ENCODE results near the gene C3. TPM values are rescaled to one million over a fixed set of nuclear protein-coding genes. Genes with fewer than 3 reads are reported as not detected.

C3 gene
- total RNA-seq, 1 donor: 14.1 TPM

GRCh38 chr19:6707011-6707657 is 13.3 kb downstream of the C3 start:
- no peaks in the 10 kb centered on the region for H4K20me1 ChIP-seq (ENCODE audit: insufficient read depth, low read length)
- no peaks in the 10 kb centered on the region for H3K36me3 ChIP-seq (ENCODE audit: insufficient read depth, low read length)
- no peaks in the 10 kb centered on the region for H3K9me3 ChIP-seq (ENCODE audit: low read depth, low read length)
- DNase-seq (ENCODE audit: insufficient read length, low spot score, missing footprints): peak; percentile 78
- TF ChIP-seq CTCF (IDR thresholded peaks at IDR 0.05; ENCODE audit: extremely low read depth, low read depth, low read length): no peak
- no peak overlapping the region for H3K4me2 ChIP-seq (ENCODE audit: insufficient read depth, low read length)
- no peak overlapping the region for H3K27ac ChIP-seq (ENCODE audit: low read depth, low read length)
- H3K27me3 ChIP-seq (ENCODE audit: insufficient read depth, low read length): peaks cover 18% of the 10 kb centered on the region
- no peak overlapping the region for H3K4me3 ChIP-seq (ENCODE audit: insufficient read depth, low read length)
- no peaks in the 10 kb centered on the region for H3K4me1 ChIP-seq (ENCODE audit: insufficient read depth, low read length)
- H2AFZ ChIP-seq (ENCODE audit: low read length): no peak overlapping the region
- H3K79me2 ChIP-seq (ENCODE audit: insufficient read depth, low read length): no peaks in the 10 kb centered on the region

GRCh38 chr19:6706633-6706958 is 13.9 kb downstream of the C3 start:
- no peaks in the 10 kb centered on the region for H3K4me1 ChIP-seq (ENCODE audit: insufficient read depth, low read length)
- no peak overlapping the region for H3K4me2 ChIP-seq (ENCODE audit: insufficient read depth, low read length)
- no peaks in the 10 kb centered on the region for H3K36me3 ChIP-seq (ENCODE audit: insufficient read depth, low read length)
- no peaks in the 10 kb centered on the region for H3K79me2 ChIP-seq (ENCODE audit: insufficient read depth, low read length)
- H3K27ac ChIP-seq (ENCODE audit: low read depth, low read length): no peak overlapping the region
- no peaks in the 10 kb centered on the region for H4K20me1 ChIP-seq (ENCODE audit: insufficient read depth, low read length)
- H3K27me3 ChIP-seq (ENCODE audit: insufficient read depth, low read length): peaks cover 15% of the 10 kb centered on the region
- H3K4me3 ChIP-seq (ENCODE audit: insufficient read depth, low read length): no peak overlapping the region
- H3K9me3 ChIP-seq (ENCODE audit: low read depth, low read length): no peaks in the 10 kb centered on the region
- no peak overlapping the region for H2AFZ ChIP-seq (ENCODE audit: low read length)
- DNase-seq (ENCODE audit: insufficient read length, low spot score, missing footprints): peak; percentile 66
- TF ChIP-seq CTCF (IDR thresholded peaks at IDR 0.05; ENCODE audit: extremely low read depth, low read depth, low read length): no peak

GRCh38 chr19:6705931-6706632 is 14.4 kb downstream of the C3 start:
- Histone ChIP-seq H3K79me2 (ENCODE audit: insufficient read depth, low read length) (no peaks in the 10 kb centered on the region), H2AFZ (ENCODE audit: low read length) (no peak overlapping the region), H3K36me3 (ENCODE audit: insufficient read depth, low read length) (no peaks in the 10 kb centered on the region), H3K27ac (ENCODE audit: low read depth, low read length) (no peak overlapping the region), H3K27me3 (ENCODE audit: insufficient read depth, low read length) (peaks cover 11% of the 10 kb centered on the region), H3K9me3 (ENCODE audit: low read depth, low read length) (no peaks in the 10 kb centered on the region), H4K20me1 (ENCODE audit: insufficient read depth, low read length) (no peaks in the 10 kb centered on the region), H3K4me2 (ENCODE audit: insufficient read depth, low read length) (no peak overlapping the region), H3K4me3 (ENCODE audit: insufficient read depth, low read length) (no peak overlapping the region), H3K4me1 (ENCODE audit: insufficient read depth, low read length) (no peaks in the 10 kb centered on the region)
- peak; percentile 62 for DNase-seq (ENCODE audit: insufficient read length, low spot score, missing footprints)
- TF ChIP-seq CTCF (IDR thresholded peaks at IDR 0.05; ENCODE audit: extremely low read depth, low read depth, low read length): no peak

- Histone ChIP-seq H3K27me3 (ENCODE audit: insufficient read depth, low read length) (no peaks in the 10 kb centered on the region), H2AFZ (ENCODE audit: low read length) (no peak overlapping the region), H3K27ac (ENCODE audit: low read depth, low read length) (no peak overlapping the region), H3K36me3 (ENCODE audit: insufficient read depth, low read length) (no peaks in the 10 kb centered on the region), H3K79me2 (ENCODE audit: insufficient read depth, low read length) (no peaks in the 10 kb centered on the region), H4K20me1 (ENCODE audit: insufficient read depth, low read length) (no peaks in the 10 kb centered on the region), H3K4me1 (ENCODE audit: insufficient read depth, low read length) (no peaks in the 10 kb centered on the region), H3K9me3 (ENCODE audit: low read depth, low read length) (no peaks in the 10 kb centered on the region), H3K4me3 (ENCODE audit: insufficient read depth, low read length) (no peak overlapping the region), H3K4me2 (ENCODE audit: insufficient read depth, low read length) (no peak overlapping the region)
- no peak for TF ChIP-seq CTCF (IDR thresholded peaks at IDR 0.05; ENCODE audit: extremely low read depth, low read depth, low read length)
- peak; percentile 30 for DNase-seq (ENCODE audit: insufficient read length, low spot score, missing footprints)
These were observed 19.7 kb downstream of the C3 start for GRCh38 chr19:6700586-6701316.
